ENCODE results near the gene FSTL4.

DNA sequence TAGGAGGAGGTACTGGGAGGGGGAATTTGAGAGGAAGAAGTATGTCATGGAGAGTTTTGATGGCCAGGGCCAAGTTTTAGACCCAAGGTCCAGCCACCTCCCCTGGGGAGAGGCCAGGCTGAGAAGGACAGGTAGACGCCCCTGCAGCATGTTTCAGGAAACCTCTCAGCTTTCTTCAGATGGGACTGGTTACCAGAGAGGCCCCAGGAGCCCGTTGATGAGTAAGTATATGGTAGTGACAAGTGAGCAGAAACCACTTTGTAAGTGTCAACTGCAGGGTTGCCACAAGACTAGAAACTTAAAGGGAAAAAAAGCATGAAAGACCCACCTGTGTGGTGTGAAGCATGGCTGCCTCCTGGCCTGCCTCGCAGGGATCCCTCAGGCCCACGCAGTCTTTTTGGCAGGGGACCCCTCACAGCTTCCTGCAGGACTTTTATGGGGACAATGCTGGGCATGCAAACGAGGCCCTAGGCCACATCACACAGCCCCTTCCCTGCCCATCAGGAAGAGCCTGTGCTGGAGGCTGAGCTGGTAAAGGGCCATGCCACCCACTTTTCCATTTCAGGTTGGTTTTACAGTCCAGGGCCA lies 255.9 kb downstream of the FSTL4 start:
- TF ChIP-seq, protein P1, sequence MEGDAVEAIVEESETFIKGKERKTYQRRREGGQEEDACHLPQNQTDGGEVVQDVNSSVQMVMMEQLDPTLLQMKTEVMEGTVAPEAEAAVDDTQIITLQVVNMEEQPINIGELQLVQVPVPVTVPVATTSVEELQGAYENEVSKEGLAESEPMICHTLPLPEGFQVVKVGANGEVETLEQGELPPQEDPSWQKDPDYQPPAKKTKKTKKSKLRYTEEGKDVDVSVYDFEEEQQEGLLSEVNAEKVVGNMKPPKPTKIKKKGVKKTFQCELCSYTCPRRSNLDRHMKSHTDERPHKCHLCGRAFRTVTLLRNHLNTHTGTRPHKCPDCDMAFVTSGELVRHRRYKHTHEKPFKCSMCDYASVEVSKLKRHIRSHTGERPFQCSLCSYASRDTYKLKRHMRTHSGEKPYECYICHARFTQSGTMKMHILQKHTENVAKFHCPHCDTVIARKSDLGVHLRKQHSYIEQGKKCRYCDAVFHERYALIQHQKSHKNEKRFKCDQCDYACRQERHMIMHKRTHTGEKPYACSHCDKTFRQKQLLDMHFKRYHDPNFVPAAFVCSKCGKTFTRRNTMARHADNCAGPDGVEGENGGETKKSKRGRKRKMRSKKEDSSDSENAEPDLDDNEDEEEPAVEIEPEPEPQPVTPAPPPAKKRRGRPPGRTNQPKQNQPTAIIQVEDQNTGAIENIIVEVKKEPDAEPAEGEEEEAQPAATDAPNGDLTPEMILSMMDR (IDR thresholded peaks at IDR 0.05), result no peak
- TF ChIP-seq POLR2A (IDR thresholded peaks at IDR 0.05), result no peak
- no peak for TF ChIP-seq EP300 (IDR thresholded peaks at IDR 0.05)
- no peak for TF ChIP-seq POLR2AphosphoS5 (IDR thresholded peaks at IDR 0.05)

Measured in upper lobe of left lung (tissue), 4 donors.